ENCODE measurements around the gene IP6K2.

GRCh38 chr3:48694610-48695392, 22.2 kb downstream of the IP6K2 start:
- TF ChIP-seq REST (IDR thresholded peaks at IDR 0.05; ENCODE audit: insufficient read depth in 1 of 2, low read depth in 2 of 2, low read length in 2 of 2) (no peak), POLR2AphosphoS5 (IDR thresholded peaks at IDR 0.05; ENCODE audit: low read depth, low read length) (no peak), SIN3A (IDR thresholded peaks at IDR 0.05; ENCODE audit: borderline replicate concordance, insufficient read depth, low read length) (no peak)

All from PFSK-1 (cell line).